NCI-H1694 (cell line): ENCODE data around the gene CRACR2B.
A peak's percentile ranks its signal among the peaks of the same experiment; 100 is the strongest.

Experiments
- DNase-seq: peaks from one replicate; lab custom pipeline; 2025; lab: John Stamatoyannopoulos, UW

CRACR2B gene

DNA sequence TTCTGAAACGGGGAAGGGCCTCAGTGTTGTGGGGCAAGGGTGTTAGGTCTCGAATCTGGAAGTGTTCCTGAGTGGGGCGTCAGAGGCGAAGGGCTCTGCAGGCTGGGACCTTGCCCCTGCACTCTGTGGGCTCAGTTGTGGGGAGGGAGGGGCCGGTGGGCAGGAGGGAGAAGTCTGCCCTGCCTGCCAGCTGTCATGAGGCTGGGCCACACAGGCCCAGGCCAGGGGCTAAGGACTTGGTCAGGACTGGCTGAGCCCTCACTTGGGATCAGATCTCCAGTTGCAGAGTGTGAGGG is at the start of gene CRACR2B:
TSS of gene CRACR2B (plus strand) at position 23 of the 296 bp plus-strand sequence. CDS start 689 bp downstream, outside the sequence.
- no peak for DNase-seq

DNA sequence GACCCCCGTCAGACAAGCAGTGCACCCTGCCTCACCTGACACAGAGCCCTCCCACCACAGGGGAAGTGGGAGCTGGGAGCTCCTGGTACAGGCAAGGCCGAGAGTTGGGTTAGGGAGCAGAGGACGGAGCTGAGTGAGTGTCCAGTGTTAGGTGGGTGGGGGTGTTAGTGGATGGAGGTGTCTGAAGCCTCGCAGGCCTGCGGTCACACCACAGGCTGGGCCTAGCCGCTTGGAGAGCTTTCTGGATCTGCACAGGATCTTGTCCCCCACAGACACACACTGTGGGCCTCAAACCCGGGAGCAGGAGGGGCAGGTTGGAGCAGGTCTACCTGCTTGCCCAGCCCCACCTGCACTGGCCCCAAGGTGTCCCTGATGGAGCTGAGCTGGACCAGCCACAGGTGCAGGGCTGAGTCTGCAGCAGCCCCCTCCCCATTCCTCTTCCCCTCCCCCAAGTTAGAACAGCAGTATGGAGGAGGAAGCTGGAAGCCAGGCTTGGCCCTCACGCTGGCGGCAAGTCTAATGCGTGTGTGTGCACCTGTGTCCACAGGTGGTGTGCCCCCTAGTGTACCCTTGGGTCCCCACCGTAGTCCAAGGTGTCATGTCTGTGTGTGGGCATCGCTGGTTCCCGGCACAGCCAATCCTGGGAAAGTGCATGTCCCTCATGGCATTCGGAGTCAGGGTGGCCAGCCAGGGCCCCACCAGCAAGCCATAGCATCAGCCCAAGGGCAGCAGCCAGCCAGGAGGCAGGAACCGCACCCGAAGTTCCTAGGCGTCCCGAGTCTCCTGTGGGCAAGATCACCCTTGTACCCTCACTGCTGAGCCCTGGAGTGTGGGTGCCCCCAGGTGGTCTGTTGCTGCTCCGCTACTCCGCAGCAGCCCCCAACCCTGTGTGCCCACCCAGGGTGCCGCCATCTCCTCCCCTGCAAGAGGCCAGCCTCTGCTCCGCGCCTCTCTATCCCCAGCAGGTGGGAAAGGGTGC is 48.5 kb upstream of the CRACR2B start:
- no peak for DNase-seq

DNA sequence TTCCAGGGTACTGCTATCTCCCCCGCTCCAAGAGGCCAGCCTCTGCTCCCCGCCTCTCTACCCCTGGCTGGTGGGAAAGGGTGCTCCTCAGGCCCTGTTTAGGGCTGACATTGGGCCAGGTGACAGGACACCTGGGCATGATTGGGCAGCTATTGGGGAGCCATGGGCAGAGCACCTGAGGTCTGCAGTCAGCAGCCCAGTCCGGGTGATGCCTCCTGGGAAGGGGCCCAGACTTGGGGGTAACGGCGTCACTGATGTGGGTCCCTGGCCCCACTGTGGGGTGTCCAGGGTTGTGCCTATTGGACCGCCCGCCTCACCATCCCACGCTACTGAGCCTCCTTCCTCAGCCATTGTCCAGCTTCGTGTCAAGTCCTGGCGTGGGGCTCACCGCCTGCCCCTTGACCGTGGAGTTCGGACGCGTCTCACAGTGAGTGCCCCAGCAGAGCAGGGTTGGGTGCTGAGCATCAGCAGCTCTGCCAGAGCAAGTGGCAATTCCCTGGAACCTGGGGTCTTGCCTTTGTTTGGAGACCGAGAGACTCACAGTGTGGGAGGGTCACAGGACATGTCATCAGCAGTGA is 47.7 kb upstream of the CRACR2B start:
- DNase-seq: no peak

DNA sequence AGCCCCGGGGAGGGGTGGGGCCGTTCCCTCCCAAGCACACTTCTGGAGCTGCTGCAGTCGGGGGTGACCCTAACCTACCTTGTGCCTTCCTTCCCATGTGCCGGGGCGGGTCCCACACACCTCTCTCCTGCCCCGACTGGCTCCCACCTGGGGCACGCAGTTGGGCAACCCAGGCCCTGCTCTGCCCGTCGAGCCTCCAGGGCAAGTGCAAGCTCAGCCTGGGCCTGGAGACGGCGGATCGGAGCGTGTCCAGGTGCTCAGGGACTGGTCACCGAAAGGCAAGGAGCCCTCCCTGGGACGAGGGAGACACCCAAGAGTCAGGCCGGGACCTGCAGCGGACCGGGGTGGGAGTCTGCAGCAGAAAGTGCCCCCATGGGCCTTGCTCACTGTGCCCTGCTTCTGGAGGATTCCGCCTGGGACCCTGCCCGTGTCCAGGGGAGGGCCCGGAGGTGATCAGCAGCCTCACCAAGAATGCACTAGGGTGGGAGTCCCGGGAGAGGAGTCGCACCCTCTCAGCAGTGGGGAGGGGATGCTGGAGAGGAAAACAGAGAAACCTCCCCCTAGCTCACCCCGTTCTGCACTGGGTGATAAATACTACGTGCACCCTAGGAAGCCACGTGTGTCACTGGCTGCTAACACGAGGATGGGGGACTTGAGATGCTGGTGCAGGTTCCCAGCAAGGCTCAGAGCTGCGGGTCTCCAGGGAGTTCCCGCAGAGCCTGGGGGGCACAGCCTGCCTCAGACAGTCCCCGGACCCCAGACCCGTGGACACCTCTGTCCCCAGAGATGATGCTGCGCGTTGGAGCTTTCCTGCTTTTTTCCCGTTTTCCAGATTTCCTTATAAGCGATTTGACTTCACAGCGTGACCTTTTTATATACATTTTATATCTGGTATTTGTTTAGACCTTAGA is 45.2 kb upstream of the CRACR2B start:
- DNase-seq: no peak

DNA sequence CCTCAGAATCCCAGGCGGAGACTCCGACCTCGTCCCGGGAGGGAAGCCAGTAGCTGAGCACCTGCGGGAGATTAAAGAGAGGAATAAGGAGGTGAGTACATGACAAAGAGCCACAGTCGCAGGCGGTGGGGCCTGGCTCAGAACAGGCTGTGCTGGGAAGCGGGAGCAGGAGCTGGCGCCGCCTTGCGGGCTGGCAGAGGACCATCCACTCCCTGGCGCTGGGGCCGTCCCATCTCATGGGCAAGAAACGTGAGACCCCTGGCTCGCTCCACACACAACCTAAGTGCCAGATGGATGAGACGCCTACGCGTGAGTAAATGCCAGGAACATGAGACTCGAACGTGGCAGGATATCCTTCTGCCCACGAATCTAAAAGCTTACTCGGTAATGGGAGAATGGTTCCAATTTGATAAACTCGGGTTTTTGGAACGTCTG is 44.1 kb upstream of the CRACR2B start:
- peak; percentile 90 for DNase-seq

DNA sequence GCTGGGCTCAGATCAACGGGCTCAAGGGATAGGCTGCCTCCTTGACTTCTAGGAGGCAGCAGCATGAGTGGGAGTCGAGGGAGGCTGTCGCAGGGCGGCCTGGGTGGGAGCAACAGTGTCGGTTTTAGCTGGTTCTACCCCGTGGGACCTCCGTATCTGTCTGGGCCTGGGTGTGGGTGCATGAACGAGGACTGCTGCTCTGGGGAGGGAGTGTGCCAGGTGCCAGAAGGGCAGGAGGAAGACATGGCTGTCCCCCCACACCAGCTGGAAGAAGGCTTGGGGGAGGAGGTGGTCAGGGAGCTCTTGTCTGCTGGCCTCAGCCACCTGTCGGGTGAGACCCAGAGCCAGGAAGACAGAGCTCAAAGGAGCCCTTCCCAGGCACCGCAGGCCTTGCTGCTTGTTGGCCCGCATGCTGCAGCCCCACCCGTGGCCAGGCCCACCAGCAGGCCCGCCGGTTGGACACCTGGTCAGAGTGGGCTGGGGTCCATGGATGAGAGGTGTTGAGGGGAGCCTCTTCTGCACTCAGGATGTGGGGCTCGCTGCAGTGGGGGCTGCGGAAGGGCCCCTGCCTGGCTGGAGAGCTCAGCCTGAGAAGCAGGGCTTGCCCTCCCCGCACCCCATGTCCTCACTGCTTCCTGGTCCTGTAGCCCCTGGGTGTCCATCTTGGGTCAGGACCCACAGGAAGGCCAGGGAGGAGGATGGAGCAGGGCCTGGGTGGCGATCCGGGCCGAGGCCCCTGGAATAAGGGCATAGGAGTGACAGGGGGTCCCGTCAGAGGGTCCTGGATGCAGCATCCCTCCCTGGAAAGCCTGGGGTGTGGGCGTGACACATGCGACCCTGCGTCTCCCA is 41.3 kb upstream of the CRACR2B start:
- DNase-seq: no peak

DNA sequence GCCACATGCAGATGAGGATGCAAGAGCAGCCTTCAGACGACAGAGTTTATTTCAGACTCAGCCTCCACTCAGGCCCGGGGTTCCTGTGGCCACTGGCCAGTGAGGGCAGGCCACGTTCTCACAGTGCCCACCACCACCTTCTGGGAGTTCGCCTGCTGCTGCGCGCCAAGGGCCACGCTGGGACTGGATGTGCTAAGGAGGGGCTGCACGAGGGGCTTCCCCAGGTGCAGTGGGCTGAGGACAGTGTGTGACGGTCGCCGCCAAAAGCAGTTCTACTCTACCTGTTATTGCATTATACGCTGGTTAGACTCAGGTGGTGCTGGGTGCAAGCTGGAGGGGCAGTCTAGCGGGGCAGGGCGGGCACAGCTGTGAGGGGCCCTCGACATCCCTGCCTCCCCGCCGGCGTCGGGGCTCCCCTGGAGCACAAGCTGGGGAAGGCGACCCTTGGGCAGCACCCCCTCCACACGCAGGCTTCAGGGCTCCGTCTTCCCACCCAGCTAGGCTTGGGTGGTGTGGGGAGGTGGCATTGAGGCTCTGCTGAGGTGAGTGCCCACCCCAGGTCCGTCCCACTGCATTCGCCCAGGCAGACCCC is 40.5 kb upstream of the CRACR2B start:
- no peak for DNase-seq

DNA sequence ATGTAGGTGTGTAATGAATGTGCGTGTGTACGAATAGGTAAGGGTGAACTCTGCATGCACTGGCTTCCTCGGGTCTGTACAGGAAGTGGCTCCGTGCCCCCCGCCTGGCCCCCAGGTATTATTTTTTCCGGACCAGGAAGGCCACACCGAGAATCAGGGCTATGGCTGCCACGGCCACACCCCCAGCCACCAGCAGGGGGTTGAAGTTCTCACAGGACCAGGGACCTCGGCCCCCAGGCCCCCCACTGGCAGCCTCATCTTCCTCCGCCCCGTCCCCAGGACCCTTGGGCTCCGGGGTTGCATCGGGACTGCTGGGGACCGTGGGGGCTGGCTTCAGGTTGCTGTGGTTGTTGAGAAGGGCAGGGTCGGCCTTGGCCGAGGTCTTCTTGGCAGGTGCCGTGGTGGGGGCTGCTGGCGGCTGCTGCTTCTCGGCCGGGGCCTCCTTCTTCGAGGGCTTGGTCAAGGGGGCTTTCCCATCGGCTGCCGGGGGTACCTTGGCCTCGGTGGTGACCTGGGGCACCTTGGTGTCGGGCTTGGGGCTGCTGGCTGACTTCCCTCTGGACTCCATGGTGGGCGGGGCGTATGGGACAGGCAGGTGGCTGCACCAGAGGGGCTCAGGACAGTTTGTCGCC is 39.6 kb upstream of the CRACR2B start:
- no peak for DNase-seq

DNA sequence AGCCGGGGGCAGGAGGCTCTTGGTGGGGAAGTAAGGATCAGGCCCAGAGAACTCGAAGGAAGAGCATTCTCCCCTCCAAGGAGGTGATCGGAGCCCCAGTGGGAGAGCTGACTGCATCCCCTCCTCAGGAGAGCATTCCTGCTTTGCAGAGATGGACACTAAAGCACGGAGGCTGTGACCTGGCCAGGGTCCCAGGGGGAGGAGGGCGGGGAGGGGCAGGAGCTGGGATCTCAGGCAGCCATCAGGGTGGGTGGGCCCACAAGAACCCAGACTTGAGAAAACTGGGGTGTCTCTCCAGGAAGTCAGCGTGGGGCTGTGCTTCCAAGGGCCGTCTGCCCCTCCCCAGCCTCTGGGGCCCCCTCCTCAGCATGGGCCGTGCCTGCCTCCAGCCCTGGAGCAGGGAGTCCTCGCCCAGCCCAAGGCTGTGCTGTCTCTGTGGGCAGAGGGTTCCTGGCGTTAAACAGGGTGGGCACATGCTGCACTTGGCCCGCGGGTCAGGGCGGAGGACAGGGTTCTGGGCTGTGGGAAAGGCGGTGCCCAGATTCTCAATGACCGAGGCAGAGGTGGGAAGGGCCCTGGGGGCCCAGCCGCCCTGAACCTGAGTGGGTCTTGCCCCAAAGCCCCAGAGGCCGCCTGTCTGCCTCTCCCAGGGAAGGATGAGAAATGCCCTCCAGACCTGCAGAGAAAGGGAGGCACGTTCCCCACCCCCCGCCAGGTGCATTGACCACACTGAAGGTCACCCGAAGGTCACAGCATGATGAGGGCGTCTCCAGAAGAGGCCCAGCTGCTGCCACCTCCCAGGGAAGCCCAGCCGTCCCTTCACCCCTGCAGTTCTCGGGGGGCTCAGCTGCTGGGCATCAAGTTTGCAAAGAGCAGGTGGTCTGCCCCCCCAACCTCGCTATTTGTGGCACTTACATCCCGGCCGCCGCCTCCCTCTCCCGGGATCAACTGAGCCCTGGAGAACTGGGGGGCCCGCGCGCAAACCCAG is 38.5 kb upstream of the CRACR2B start:
- DNase-seq: no peak

DNA sequence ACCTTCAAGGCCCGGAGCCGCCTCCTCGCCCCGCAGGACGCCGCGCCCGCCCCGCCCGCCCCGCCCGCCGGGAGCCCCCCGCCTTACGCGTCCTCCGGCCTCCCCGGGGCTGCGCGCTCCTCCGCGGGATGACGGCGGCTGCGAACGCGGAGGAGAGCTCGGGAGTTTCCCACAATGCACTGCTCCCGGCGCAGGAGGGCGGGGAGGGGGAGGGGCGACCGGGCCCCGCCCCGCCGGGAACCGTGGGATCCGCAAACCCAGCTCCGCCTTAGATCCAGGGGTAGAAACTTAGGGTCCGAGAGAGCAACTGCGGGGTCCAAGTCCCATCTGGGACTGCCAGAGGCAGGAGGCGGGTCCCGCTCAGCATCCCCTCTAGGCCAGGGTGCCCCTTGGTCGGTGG is 37.8 kb upstream of the CRACR2B start, which contains the start of gene CEND1:
TSS of gene CEND1 (minus strand) at position 148 of the 400 bp plus-strand sequence. CDS start 1,514 bp downstream, outside the sequence.
- DNase-seq: no peak

DNA sequence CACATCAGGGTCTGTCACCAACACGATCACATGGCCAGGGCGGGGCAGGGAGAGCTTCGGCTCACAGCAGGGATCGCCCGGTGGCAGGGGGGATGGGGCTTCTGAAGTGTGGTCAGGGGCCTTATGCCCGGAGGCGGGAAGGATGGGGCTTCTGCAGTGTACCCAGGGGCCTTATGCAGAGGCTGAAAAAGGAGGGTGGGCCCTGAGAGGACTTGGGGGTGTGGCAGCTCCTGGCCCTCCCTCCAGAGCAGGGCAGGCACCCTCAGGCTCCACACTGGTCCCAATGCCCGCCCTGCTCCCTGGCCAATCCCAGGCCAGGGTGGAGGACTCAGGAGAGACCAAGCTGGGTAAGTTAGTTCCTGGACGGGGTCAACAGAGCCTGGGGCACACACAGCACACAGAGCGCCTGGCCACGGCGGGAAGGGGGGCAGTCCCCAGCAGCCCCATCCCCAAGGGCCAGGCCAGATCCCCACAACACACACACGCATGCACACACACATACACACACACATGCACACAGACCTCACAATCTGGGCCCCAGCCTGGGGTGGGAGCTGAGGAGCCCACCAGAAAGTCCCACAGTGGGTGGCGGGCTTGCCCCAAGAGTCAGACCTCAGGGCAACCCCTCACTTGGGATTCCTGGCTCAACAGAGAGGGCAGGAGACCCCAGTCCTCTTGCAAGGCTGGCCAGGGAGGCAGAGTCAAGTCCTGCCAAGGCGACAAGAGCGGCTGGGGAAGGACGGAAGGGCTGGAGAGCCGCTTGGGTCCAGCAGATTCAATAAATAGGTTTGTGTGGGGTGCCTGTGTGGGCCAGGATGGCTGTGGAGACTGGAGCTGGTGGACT is 36.8 kb upstream of the CRACR2B start:
- DNase-seq: no peak

DNA sequence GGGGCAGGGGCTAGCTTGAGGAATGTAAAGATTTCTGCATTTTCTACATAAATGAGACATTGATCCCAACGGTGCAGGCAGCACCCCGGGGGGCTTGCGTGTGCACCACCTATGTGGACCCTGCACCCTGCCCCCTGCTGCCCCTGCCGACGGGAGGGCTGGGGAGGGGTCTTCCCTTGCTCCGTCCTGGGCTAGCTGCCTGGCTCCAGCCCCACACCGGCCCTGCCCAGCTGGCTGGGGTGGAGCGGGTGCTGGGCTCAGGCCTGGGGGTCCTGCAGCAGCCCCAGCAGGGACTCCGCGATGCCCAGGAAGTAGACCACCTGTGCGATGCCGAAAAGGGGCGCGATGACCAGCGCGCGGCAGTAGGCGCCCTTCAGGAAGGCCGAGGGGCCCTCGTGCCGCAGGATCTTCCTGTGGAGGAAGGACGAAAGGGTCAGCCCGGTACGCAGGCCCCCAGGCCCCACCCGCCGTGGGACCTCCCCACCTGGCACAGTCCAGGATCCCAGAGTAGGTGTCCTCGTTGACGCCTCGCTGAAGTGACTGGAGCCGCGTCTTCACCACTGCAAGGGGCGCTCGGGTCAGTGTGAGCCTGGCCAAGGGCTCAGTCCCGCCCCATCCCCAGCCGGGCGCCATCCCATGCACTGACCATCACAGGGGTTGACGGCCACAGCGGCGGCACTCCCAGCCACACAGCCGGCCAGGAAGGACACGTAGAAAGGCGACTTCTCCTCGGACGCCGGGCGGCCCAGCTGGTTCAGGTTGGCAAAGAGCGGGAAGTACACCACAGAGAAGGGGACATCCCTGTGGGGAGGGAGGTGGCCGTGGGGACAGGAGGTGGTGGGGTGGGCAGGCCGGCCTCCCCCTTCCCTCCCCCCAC is 35.8 kb upstream of the CRACR2B start:
- no peak for DNase-seq

DNA sequence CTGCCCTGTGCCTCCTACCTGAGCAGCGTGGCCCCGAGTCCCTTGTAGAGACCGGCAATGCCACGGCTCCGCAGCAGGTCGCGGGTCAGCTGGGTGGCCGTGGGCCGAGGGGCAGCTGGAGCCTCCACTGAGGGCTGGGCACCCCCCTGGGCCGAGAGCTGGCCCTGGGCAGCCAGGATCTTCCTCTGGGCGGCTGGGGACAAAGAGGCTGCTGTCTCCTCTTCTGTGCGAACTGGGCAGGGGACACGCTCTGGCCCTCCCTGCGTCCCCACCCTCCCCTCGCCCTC is 35.2 kb upstream of the CRACR2B start:
- no peak for DNase-seq

DNA sequence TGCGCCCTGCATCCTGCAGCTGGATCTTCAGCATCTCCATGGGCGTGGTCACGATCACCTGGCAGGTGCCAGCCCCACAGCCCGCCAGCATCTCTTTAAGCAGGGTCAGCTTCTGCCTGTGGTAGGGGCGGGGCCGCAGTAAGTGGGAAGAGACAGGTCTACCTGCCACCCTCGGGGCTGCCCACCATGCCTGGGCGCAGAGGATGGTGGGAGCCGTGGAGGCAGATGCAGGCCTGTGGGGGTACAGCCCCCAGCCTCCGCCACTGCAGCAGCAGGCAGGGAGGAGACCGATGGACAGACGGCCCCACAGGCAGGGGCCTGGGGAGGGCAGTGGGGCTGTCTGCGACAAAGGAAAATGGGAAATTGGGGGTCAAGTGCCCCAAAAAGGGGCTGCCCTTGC is 34.8 kb upstream of the CRACR2B start:
- DNase-seq: no peak

DNA sequence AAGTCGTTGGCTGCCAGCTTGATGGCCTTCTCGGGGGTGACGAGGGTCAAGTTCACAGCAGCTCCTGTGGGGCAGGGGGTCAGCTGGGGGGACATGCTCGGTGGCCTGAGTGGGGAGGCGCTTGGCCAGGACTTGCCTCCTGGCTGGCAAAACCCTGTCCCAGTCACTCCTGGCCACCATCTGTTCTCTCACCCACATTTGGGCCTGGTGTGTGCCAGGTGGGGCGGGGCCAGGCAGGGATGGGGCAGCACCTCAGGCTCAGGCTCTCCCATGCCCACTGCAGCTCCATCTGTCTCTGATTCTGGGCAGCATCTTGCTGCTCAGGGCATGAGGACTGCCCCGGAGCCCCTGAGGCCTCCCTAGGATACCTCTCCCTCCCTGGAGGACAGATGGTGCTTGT is 34.2 kb upstream of the CRACR2B start:
- peak; percentile 30 for DNase-seq

DNA sequence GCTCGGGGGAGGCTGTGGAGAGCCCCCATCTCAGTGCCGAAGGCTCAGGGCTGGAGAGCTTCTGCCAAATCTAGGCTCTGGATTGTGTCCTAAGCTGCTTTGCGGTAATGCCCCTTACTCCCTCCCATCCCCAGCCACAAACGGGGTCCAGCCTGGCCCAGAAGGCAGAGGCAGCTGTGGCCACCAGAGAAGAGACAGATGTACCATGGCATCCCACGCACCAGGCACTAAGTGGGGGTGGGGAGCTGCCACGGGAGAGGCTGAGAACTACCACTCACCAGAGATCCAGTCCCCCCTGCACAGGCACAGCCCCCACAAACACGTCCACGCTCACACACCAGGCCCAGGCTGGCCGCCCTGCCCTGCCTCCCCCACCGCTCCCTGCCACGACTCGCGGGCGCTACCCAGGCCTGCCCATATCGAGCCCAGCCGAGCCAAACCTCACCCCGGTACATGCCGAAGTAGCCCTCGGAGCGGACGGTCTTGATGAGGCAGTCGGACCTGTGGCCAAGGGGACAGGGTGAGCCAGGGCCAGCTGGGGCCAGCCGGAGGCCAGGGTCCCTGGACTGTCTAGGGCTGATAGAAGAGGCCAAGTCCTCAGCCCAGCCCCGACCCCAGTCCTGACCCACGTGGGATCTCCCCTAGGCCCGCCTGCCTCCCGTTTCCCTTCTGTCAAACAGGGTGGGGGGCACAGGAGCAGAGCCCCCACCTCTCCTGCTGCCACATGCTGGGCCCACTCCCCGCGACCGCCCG is 33.5 kb upstream of the CRACR2B start:
- no peak for DNase-seq
